GM10248 (cell line): ENCODE measurements around the gene KHDC4.

Experiments
- CTCF ChIA-PET: fragments of 300-600 bp; sonication (Branson Sonifier 250); formaldehyde crosslinking; extraction: SDS; loops from one replicate; lab custom pipeline; 2021; ENCODE audit warnings: antibody characterized with exemption; lab: Yijun Ruan, JAX
- POLR2A ChIA-PET: fragments of 350-650 bp; sonication (Branson Sonifier 250); formaldehyde crosslinking; extraction: SDS; loops from one replicate; lab custom pipeline; 2020; ENCODE audit warnings: antibody characterized with exemption; lab: Yijun Ruan, JAX
- DNase-seq: peaks from one replicate; pipeline ENCODE4 v3.0.0; 2012; ENCODE audit errors: extremely low spot score
- CTCF ChIP-seq: IDR thresholded peaks from 2 replicates; pipeline ENCODE4 v1.5.1; 2012; ENCODE audit warnings: mild to moderate bottlenecking, low read depth; ENCODE audit errors: extremely low read depth, missing control alignments, control extremely low read depth

KHDC4 gene

GRCh38 chr1:155893389-155894142 is 40.6 kb downstream of the KHDC4 start:
- ChIA-PET CTCF (interaction anchor here (1.0 to 1.9 kb wide), 4 partner anchors 9 to 96 kb away, joined by 3 to 5 read pairs (median 4); no protein-coding TSS in a partner anchor), POLR2A (interaction anchor here (0.7 to 2.9 kb wide), 3 partner anchors 9 to 140 kb away, joined by 3 to 9 read pairs (median 3); no protein-coding TSS in a partner anchor)
- no peak for DNase-seq
- no peak for TF ChIP-seq CTCF

GRCh38 chr1:155892796-155893195 is 41.4 kb downstream of the KHDC4 start:
- no peak for DNase-seq
- POLR2A ChIA-PET = interaction anchor here (0.6 to 2.9 kb wide), 2 partner anchors 11 to 115 kb away, joined by 7 to 9 read pairs; no protein-coding TSS in a partner anchor
- CTCF ChIA-PET = interaction anchor here (1.4 to 1.9 kb wide), 4 partner anchors 10 to 97 kb away, joined by 3 to 5 read pairs (median 4); no protein-coding TSS in a partner anchor
- no peak for TF ChIP-seq CTCF

GRCh38 chr1:155890251-155890650 is 44.0 kb downstream of the KHDC4 start:
- ChIA-PET POLR2A (interaction anchor here (0.9 kb wide), 1 partner anchor 30 kb away, joined by 3 read pairs; the partner anchor contains the start of gene SYT11), CTCF (interaction anchor here (1.1 kb wide), 1 partner anchor 15 kb away, joined by 4 read pairs; no protein-coding TSS in a partner anchor)
- no peak for DNase-seq
- no peak for TF ChIP-seq CTCF

GRCh38 chr1:155889566-155889965 is 44.6 kb downstream of the KHDC4 start:
- CTCF ChIA-PET = interaction anchor here (1.1 to 1.2 kb wide), 2 partner anchors 15 to 16 kb away, joined by 3 to 4 read pairs; no protein-coding TSS in a partner anchor
- POLR2A ChIA-PET = interaction anchor here (0.9 kb wide), 1 partner anchor 30 kb away, joined by 3 read pairs; the partner anchor contains the start of gene SYT11
- DNase-seq = no peak

GRCh38 chr1:155888481-155888880 is 45.7 kb downstream of the KHDC4 start:
- POLR2A ChIA-PET = no interaction called here
- TF ChIP-seq CTCF = no peak
- CTCF ChIA-PET = interaction anchor here (1.2 kb wide), 1 partner anchor 18 kb away, joined by 3 read pairs; no protein-coding TSS in a partner anchor
- no peak for DNase-seq

More at GRCh38 chr1:155889566-155889965, 44.6 kb downstream of the KHDC4 start:
- TF ChIP-seq CTCF = no peak

GRCh38 chr1:155884982-155885381 is 49.2 kb downstream of the KHDC4 start:
- ChIA-PET POLR2A (interaction anchor here (0.6 kb wide), 1 partner anchor 1951 kb away, joined by 3 read pairs; no protein-coding TSS in a partner anchor), CTCF (interaction anchor here (0.8 to 1.3 kb wide), 5 partner anchors 9 to 156 kb away, joined by 3 to 5 read pairs (median 3); no protein-coding TSS in a partner anchor)
- no peak for TF ChIP-seq CTCF
- DNase-seq = no peak
